DMS114 treated with DMSO at 0.1 percent for 48 hours (cell line): ENCODE data around the gene METAP1.
"Not testable (repeated sequence)": the region's sequence is repeated elsewhere in the genome, so short reads cannot be mapped to it uniquely, and the experiment has no call there.

Experiments
- DNase-seq: peaks from one replicate; lab custom pipeline; 2025; ENCODE audit not compliant: unreplicated experiment; lab: John Stamatoyannopoulos, UW

The METAP1 gene

GRCh38 chr4:99091216-99091575, 95.7 kb downstream of the METAP1 start:
- DNase-seq: no peak

- DNase-seq: not testable (repeated sequence)
Measured at GRCh38 chr4:99091841-99092240, 96.3 kb downstream of the METAP1 start.

- DNase-seq: no peak
Measured at GRCh38 chr4:99099311-99099710, 103.8 kb downstream of the METAP1 start.

GRCh38 chr4:99099814-99100213, 104.3 kb downstream of the METAP1 start:
- DNase-seq: not testable (repeated sequence)

- no peak for DNase-seq
Measured at GRCh38 chr4:99100876-99101275, 105.4 kb downstream of the METAP1 start.

- no peak for DNase-seq
Measured at GRCh38 chr4:99102634-99103033, 107.1 kb downstream of the METAP1 start.

- no peak for DNase-seq
Measured at GRCh38 chr4:99103166-99103565, 107.6 kb downstream of the METAP1 start.

- no peak for DNase-seq
Measured at GRCh38 chr4:99104153-99104552, 108.6 kb downstream of the METAP1 start.

GRCh38 chr4:99109286-99109685, 113.8 kb downstream of the METAP1 start:
- not testable (repeated sequence) for DNase-seq
